OCI-LY1 (cell line): ENCODE measurements around the gene QSER1.

Experiments used
- H2AFZ ChIP-seq: fragments of 200-600 bp; sonication (generic), shearing (Covaris generic); 2 replicates; pipeline ENCODE4 v1.6.0; 2014; ENCODE audit warnings: antibody characterized with exemption, mild to moderate bottlenecking, low read length
- H3F3A ChIP-seq: fragments of 200-600 bp; sonication (generic), shearing (Covaris generic); 2 replicates; pipeline ENCODE4 v1.6.0; 2014; ENCODE audit warnings: mild to moderate bottlenecking, antibody characterized with exemption, low read length, moderate library complexity; ENCODE audit not compliant: insufficient read depth
- H3K27ac ChIP-seq: fragments of 200-600 bp; sonication (generic); 2 replicates; pipeline ENCODE4 v1.5.1; 2014; ENCODE audit warnings: low read length, mixed run types, mild to moderate bottlenecking, low read depth; ENCODE audit not compliant: poor library complexity, severe bottlenecking
- H3K27me3 ChIP-seq: fragments of 200-600 bp; sonication (generic); 2 replicates; pipeline ENCODE4 v1.6.0; 2014; ENCODE audit warnings: antibody characterized with exemption, mild to moderate bottlenecking, low read length, moderate library complexity; ENCODE audit not compliant: insufficient read depth
- H3K36me3 ChIP-seq: fragments of 200-600 bp; sonication (generic); 2 replicates; pipeline ENCODE4 v1.6.1; 2014; ENCODE audit warnings: mild to moderate bottlenecking, antibody characterized with exemption, low read length, moderate library complexity, mixed read lengths; ENCODE audit not compliant: insufficient read depth
- H3K4me1 ChIP-seq: fragments of 200-600 bp; sonication (generic); 2 replicates; pipeline ENCODE4 v1.5.1; 2014; ENCODE audit warnings: mild to moderate bottlenecking, low read length, moderate library complexity; ENCODE audit not compliant: insufficient read depth, severe bottlenecking
- H3K4me2 ChIP-seq: fragments of 200-600 bp; sonication (generic), shearing (Covaris generic); 2 replicates; pipeline ENCODE4 v1.6.1; 2014; ENCODE audit warnings: low read length
- H3K4me3 ChIP-seq: fragments of 200-600 bp; sonication (generic); 2 replicates; pipeline ENCODE4 v1.5.1; 2014; ENCODE audit warnings: low read length, low read depth, mild to moderate bottlenecking, mixed read lengths; ENCODE audit not compliant: poor library complexity, severe bottlenecking
- H3K79me2 ChIP-seq: fragments of 200-600 bp; shearing (Covaris generic); 2 replicates; pipeline ENCODE4 v1.6.1; 2016; ENCODE audit warnings: mixed run types, low read length, mixed read lengths; ENCODE audit not compliant: insufficient read depth
- H3K9ac ChIP-seq: fragments of 200-600 bp; sonication (generic), shearing (Covaris generic); 2 replicates; pipeline ENCODE4 v1.6.1; 2014; ENCODE audit warnings: mild to moderate bottlenecking, low read length, mixed read lengths
- H3K9me2 ChIP-seq: fragments of 200-600 bp; sonication (generic), shearing (Covaris generic); 2 replicates; pipeline ENCODE4 v1.6.1; 2014; ENCODE audit warnings: low read depth, mild to moderate bottlenecking, low read length, mixed read lengths
- H3K9me3 ChIP-seq: fragments of 200-600 bp; shearing (Covaris generic); 2 replicates; pipeline ENCODE4 v1.6.1; 2014; ENCODE audit warnings: low read length, mixed read lengths
- H4K20me1 ChIP-seq: fragments of 200-600 bp; sonication (generic), shearing (Covaris generic); 2 replicates; pipeline ENCODE4 v1.6.0; 2016; ENCODE audit warnings: mild to moderate bottlenecking, low read length; ENCODE audit not compliant: insufficient read depth
- CTCF ChIP-seq: fragments of 200-600 bp; sonication (generic), shearing (Covaris generic); IDR thresholded peaks from 2 replicates; pipeline ENCODE4 v1.5.1; 2017; ENCODE audit warnings: mild to moderate bottlenecking, antibody characterized with exemption, low read length, moderate library complexity, mixed read lengths
- EZH2 ChIP-seq: fragments of 200-600 bp; sonication (generic), shearing (Covaris generic); IDR thresholded peaks from 2 replicates; pipeline ENCODE4 v1.8.0; 2017; ENCODE audit warnings: borderline replicate concordance, mixed run types, mild to moderate bottlenecking, antibody characterized with exemption, low read length, moderate library complexity, mixed read lengths

The QSER1 gene

GRCh38 chr11:33013755-33014154 is 121.1 kb downstream of the QSER1 start:
- TF ChIP-seq CTCF (no peak), EZH2 (no peak)
- Histone ChIP-seq H4K20me1 (no peaks in the 10 kb centered on the region), H3K4me2 (no peak overlapping the region), H2AFZ (no peak overlapping the region), H3K36me3 (no peaks in the 10 kb centered on the region), H3K9me3 (no peaks in the 10 kb centered on the region), H3K79me2 (no peaks in the 10 kb centered on the region), H3K4me1 (peaks cover 5% of the 10 kb centered on the region), H3K9ac (no peak overlapping the region), H3K27ac (no peak overlapping the region), H3K4me3 (no peak overlapping the region), H3K9me2 (no peaks in the 10 kb centered on the region), H3K27me3 (peaks cover 4% of the 10 kb centered on the region; the same call in 1 of the 2 replicates), H3F3A (no peaks in the 10 kb centered on the region)

- no peaks in the 10 kb centered on the region for H3K9me3 ChIP-seq
- H3K4me1 ChIP-seq = peaks cover 5% of the 10 kb centered on the region
- H3K27me3 ChIP-seq = peaks cover 4% of the 10 kb centered on the region; the same call in 1 of the 2 replicates
- H3K9ac ChIP-seq = no peak within 1 kb of the TSS; the same call in 1 of the 2 replicates
- H3K79me2 ChIP-seq = no peaks in the 10 kb centered on the region
- no peak within 1 kb of the TSS for H3K27ac ChIP-seq
- H3K4me3 ChIP-seq = peak within 1 kb of the TSS; percentile 50
- H4K20me1 ChIP-seq = no peaks in the 10 kb centered on the region
- H3K36me3 ChIP-seq = no peaks in the 10 kb centered on the region
- no peak for TF ChIP-seq EZH2
- TF ChIP-seq CTCF = no peak
- H2AFZ ChIP-seq = no peak within 1 kb of the TSS
- no peaks in the 10 kb centered on the region for H3F3A ChIP-seq
- H3K9me2 ChIP-seq = no peaks in the 10 kb centered on the region
- H3K4me2 ChIP-seq = peak within 1 kb of the TSS; percentile 57
Measured at GRCh38 chr11:33015621-33016551, 123.3 kb downstream of the QSER1 start, which contains the start of gene DEPDC7. Gene DEPDC7 (plus strand): TSS chr11:33015878. CDS start chr11:33015956, 78 bp downstream.

- Histone ChIP-seq H4K20me1 (no peaks in the 10 kb centered on the region), H3K4me1 (peaks cover 2% of the 10 kb centered on the region), H3K36me3 (no peaks in the 10 kb centered on the region), H3K9me3 (no peaks in the 10 kb centered on the region), H3K4me2 (no peak overlapping the region; the same call in 1 of the 2 replicates), H3K27me3 (peaks cover 4% of the 10 kb centered on the region; the same call in 1 of the 2 replicates), H3F3A (no peaks in the 10 kb centered on the region), H2AFZ (no peak overlapping the region), H3K9me2 (no peaks in the 10 kb centered on the region), H3K79me2 (no peaks in the 10 kb centered on the region), H3K9ac (no peak overlapping the region), H3K27ac (no peak overlapping the region), H3K4me3 (no peak overlapping the region)
- TF ChIP-seq EZH2 = no peak
- TF ChIP-seq CTCF = no peak
Measured at GRCh38 chr11:33016654-33017053, 124.0 kb downstream of the QSER1 start.
